HG03442 (cell line): Measurements from ENCODE around the gene WWC2.

ENCODE experiments used
- ATAC-seq: cut with Tn5 transposase; IDR thresholded peaks from one replicate; pipeline ENCODE4 v1.9.1; 2021; ENCODE audit warnings: mild to moderate bottlenecking, moderate library complexity; ENCODE audit not compliant: unreplicated experiment

WWC2 gene

GRCh38 chr4:183348706-183349659, 249.9 kb downstream of the WWC2 start:
- no peak for ATAC-seq

- no peak for ATAC-seq
Measured at GRCh38 chr4:183349673-183350072, 250.6 kb downstream of the WWC2 start.

GRCh38 chr4:183350317-183351071, 251.4 kb downstream of the WWC2 start:
- ATAC-seq = no peak

- ATAC-seq = no peak
Measured at GRCh38 chr4:183352546-183352945, 253.5 kb downstream of the WWC2 start.

GRCh38 chr4:183353557-183353956, 254.5 kb downstream of the WWC2 start:
- no peak for ATAC-seq

GRCh38 chr4:183354219-183354618, 255.2 kb downstream of the WWC2 start:
- no peak for ATAC-seq

- ATAC-seq = no peak
Measured at GRCh38 chr4:183355405-183355804, 256.3 kb downstream of the WWC2 start.

- ATAC-seq = no peak
Measured at GRCh38 chr4:183356173-183356830, 257.2 kb downstream of the WWC2 start.

GRCh38 chr4:183356931-183357675, 258.0 kb downstream of the WWC2 start:
- ATAC-seq = no peak

GRCh38 chr4:183358215-183358755, 259.2 kb downstream of the WWC2 start:
- no peak for ATAC-seq

GRCh38 chr4:183360161-183360919, 261.3 kb downstream of the WWC2 start:
- no peak for ATAC-seq

- no peak for ATAC-seq
Measured at GRCh38 chr4:183362036-183362435, 263.0 kb downstream of the WWC2 start.

- no peak for ATAC-seq
Measured at GRCh38 chr4:183362916-183363542, 264.0 kb downstream of the WWC2 start.

GRCh38 chr4:183364025-183364424, 265.0 kb downstream of the WWC2 start:
- ATAC-seq = no peak

- no peak for ATAC-seq
Measured at GRCh38 chr4:183366206-183366835, 267.3 kb downstream of the WWC2 start.

GRCh38 chr4:183369073-183369472, 270.0 kb downstream of the WWC2 start:
- ATAC-seq = no peak
